Lung (tissue), 12 donors: Measurements from ENCODE around the gene MAPK13. TPM values are rescaled to one million over a fixed set of nuclear protein-coding genes. Genes with fewer than 3 reads are reported as not detected.

Experiments
- ATAC-seq: fragments of 200-7000 bp; cut with Tn5 transposase; one replicate; pipeline ENCODE4 v1.9.1; 2020; ENCODE audit warnings: moderate number of reproducible peaks; ENCODE audit not compliant: insufficient read depth, low FRiP score
- DNase-seq, 3 donors: peaks; one replicate each; pipeline ENCODE4 v3.0.0-alpha.2; 2013 to 2017
- H3K27ac ChIP-seq, 2 donors: one replicate each; pipeline ENCODE4 v1.5.1; 2013; ENCODE audit warnings: mild to moderate bottlenecking in 2 of 2, moderate library complexity in 2 of 2, control low read depth in 1 of 2, inconsistent platforms in 1 of 2, low read depth in 1 of 2, low read length in 1 of 2
- H3K27me3 ChIP-seq, 3 donors: one replicate each; pipeline ENCODE4 v1.5.1; 2013; ENCODE audit warnings: low read length in 2 of 3; ENCODE audit not compliant: control insufficient read depth in 3 of 3, insufficient read depth in 3 of 3
- H3K36me3 ChIP-seq, 4 donors: one replicate each; pipeline ENCODE4 v1.5.1; 2013; ENCODE audit warnings: low read length in 4 of 4, mild to moderate bottlenecking in 1 of 4, moderate library complexity in 1 of 4; ENCODE audit not compliant: control insufficient read depth in 4 of 4, insufficient read depth in 4 of 4
- H3K4me1 ChIP-seq, 5 donors: one replicate each; pipeline ENCODE4 v1.5.1; 2013; ENCODE audit warnings: low read length in 5 of 5, mild to moderate bottlenecking in 2 of 5, moderate library complexity in 1 of 5; ENCODE audit not compliant: control insufficient read depth in 5 of 5, insufficient read depth in 5 of 5
- H3K4me3 ChIP-seq: one replicate; pipeline ENCODE4 v1.5.1; 2013; ENCODE audit warnings: mild to moderate bottlenecking, control low read depth, moderate library complexity
- H3K9ac ChIP-seq, 2 donors: one replicate each; pipeline ENCODE4 v1.5.1; 2013; ENCODE audit warnings: low read length in 2 of 2, control low read depth in 1 of 2; ENCODE audit not compliant: insufficient read depth in 1 of 2
- H3K9me3 ChIP-seq, 4 donors: one replicate each; pipeline ENCODE4 v1.5.1; 2013; ENCODE audit warnings: low read length in 3 of 4, mild to moderate bottlenecking in 1 of 4, moderate library complexity in 1 of 4; ENCODE audit not compliant: control insufficient read depth in 4 of 4, insufficient read depth in 3 of 4
- CTCF ChIP-seq: IDR thresholded peaks from 2 replicates; pipeline ENCODE4 v1.5.1; 2012; ENCODE audit warnings: mild to moderate bottlenecking; ENCODE audit errors: control extremely low read depth, extremely low read depth
- WGBS, 2 donors: extraction: QIAGEN DNeasy Blood & Tissue Kit; methylation state at CpG; one replicate each; pipeline ENCODE4 v1.1.7; 2013; 5-methylcytosine and 5-hydroxymethylcytosine counted together
- polyA plus RNA-seq, 2 donors: library from polyadenylated mRNA; stranded (reverse); fragments of 200-250 nt; gene quantifications; one replicate each; pipeline ENCODE4 v1.2.1, GENCODE V29; 2013
- total RNA-seq, 2 donors: library from RNA; depleted of rRNA in 1 of 2; stranded (reverse); fragments of >200 nt in 1 of 2; gene quantifications; one replicate each; pipeline ENCODE4 v1.2.1, GENCODE V29; 2014 to 2021
- donor health status: control.
- donor health status: control.
- donor health status: Bipolar disorder and iron deficiency.
- donor health status: healthy.
- donor health status: DM: yes; HTN: yes; CAD: no.

Gene MAPK13
- total and polyA plus RNA-seq, 4 donors = 29.9 to 73.3 (median 50.5) TPM

GRCh38 chr6:36138667-36139066, 8.4 kb downstream of the MAPK13 start:
- Histone ChIP-seq H3K9me3 (no peaks in the 10 kb centered on the region), H3K4me1 (no peaks in the 10 kb centered on the region), H3K27ac (no peak overlapping the region), H3K9ac (no peak overlapping the region), H3K27me3 (no peaks in the 10 kb centered on the region), H3K4me3 (no peak overlapping the region), H3K36me3 (peaks cover 0 to 22% (median 0%) of the 10 kb centered on the region in 4 donors)
- ATAC-seq (no peak), DNase-seq (no peak)
- no peak for TF ChIP-seq CTCF
- 95% methylated on average over 15 of the region's 15 CpGs for WGBS, 2 donors

- Histone ChIP-seq H3K9ac (no peak overlapping the region), H3K4me3 (no peak overlapping the region), H3K9me3 (no peaks in the 10 kb centered on the region), H3K36me3 (peaks cover 0 to 21% (median 0%) of the 10 kb centered on the region in 4 donors), H3K4me1 (no peaks in the 10 kb centered on the region), H3K27ac (no peak overlapping the region), H3K27me3 (no peaks in the 10 kb centered on the region)
- no peak for TF ChIP-seq CTCF
- ATAC-seq (no peak), DNase-seq (no peak)
- 53 to 62% methylated on average over 7 of the region's 7 CpGs for WGBS, 2 donors
These were observed 9.1 kb downstream of the MAPK13 start for GRCh38 chr6:36139431-36139830.

GRCh38 chr6:36139991-36140710, 9.8 kb downstream of the MAPK13 start:
- Histone ChIP-seq H3K4me1 (no peaks in the 10 kb centered on the region), H3K27me3 (no peaks in the 10 kb centered on the region), H3K9me3 (no peaks in the 10 kb centered on the region), H3K9ac (no peak overlapping the region), H3K27ac (no peak overlapping the region), H3K4me3 (no peak overlapping the region), H3K36me3 (peaks cover 0 to 20% (median 0%) of the 10 kb centered on the region in 4 donors)
- no peak for TF ChIP-seq CTCF
- DNase-seq = no peak
- no peak for ATAC-seq
- WGBS, 2 donors = 77 to 79% methylated on average over 8 of the region's 8 CpGs
